HG02571 (cell line): ENCODE results near the gene TBC1D2.
"Not testable (repeated sequence)": the region's sequence is repeated elsewhere in the genome, so short reads cannot be mapped to it uniquely, and the experiment has no call there.

Experiments used
- ATAC-seq: cut with Tn5 transposase; IDR thresholded peaks from one replicate; pipeline ENCODE4 v1.9.1; 2021; ENCODE audit warnings: mild to moderate bottlenecking, moderate library complexity; ENCODE audit not compliant: unreplicated experiment

TBC1D2 gene

GRCh38 chr9:98191671-98192502 is 63.6 kb downstream of the TBC1D2 start:
- ATAC-seq, result no peak

GRCh38 chr9:98191181-98191608 is 64.3 kb downstream of the TBC1D2 start:
- no peak for ATAC-seq

GRCh38 chr9:98190757-98191105 is 64.7 kb downstream of the TBC1D2 start:
- no peak for ATAC-seq

- ATAC-seq, result no peak
Measured at GRCh38 chr9:98189412-98189811, 66.0 kb downstream of the TBC1D2 start.

GRCh38 chr9:98187926-98188325 is 67.5 kb downstream of the TBC1D2 start:
- no peak for ATAC-seq

- no peak for ATAC-seq
Measured at GRCh38 chr9:98186236-98186635, 69.2 kb downstream of the TBC1D2 start.

GRCh38 chr9:98185611-98186171 is 69.8 kb downstream of the TBC1D2 start:
- no peak for ATAC-seq

GRCh38 chr9:98185021-98185567 is 70.4 kb downstream of the TBC1D2 start:
- ATAC-seq, result no peak

- no peak for ATAC-seq
Measured at GRCh38 chr9:98184326-98184725, 71.1 kb downstream of the TBC1D2 start.

- ATAC-seq, result no peak
Measured at GRCh38 chr9:98182889-98183599, 72.4 kb downstream of the TBC1D2 start.

GRCh38 chr9:98182069-98182820 is 73.2 kb downstream of the TBC1D2 start:
- ATAC-seq, result no peak

GRCh38 chr9:98181746-98182068 is 73.7 kb downstream of the TBC1D2 start:
- no peak for ATAC-seq

- no peak for ATAC-seq
Measured at GRCh38 chr9:98180996-98181395, 74.5 kb downstream of the TBC1D2 start.

- ATAC-seq, result no peak
Measured at GRCh38 chr9:98178874-98179850, 76.3 kb downstream of the TBC1D2 start.

- no peak for ATAC-seq
Measured at GRCh38 chr9:98176391-98177259, 78.8 kb downstream of the TBC1D2 start.

GRCh38 chr9:98175762-98176161 is 79.7 kb downstream of the TBC1D2 start:
- no peak for ATAC-seq

- ATAC-seq, result no peak
Measured at GRCh38 chr9:98175028-98175569, 80.3 kb downstream of the TBC1D2 start.

- not testable (repeated sequence) for ATAC-seq
Measured at GRCh38 chr9:98174502-98174918, 80.9 kb downstream of the TBC1D2 start.

- no peak for ATAC-seq
Measured at GRCh38 chr9:98173181-98173580, 82.3 kb downstream of the TBC1D2 start.
